Measurements from ENCODE around the gene TMEM178A. TPM values are rescaled to one million over a fixed set of nuclear protein-coding genes. Genes with fewer than 3 reads are reported as not detected.

Gene TMEM178A
- total RNA-seq (2012; rRNA removed) (0.18 and 0.28 TPM in 2 replicates), polyA plus RNA-seq (2012; rRNA removed) (1.1 and 1.8 TPM in 2 replicates), Bru-seq, nascent RNA (percentile 55 among the genes with signal in this experiment), BruChase-seq, experiment 1, labeled RNA remaining after a 6-hour chase (percentile 44 among the genes with signal in this experiment), BruChase-seq, experiment 2, labeled RNA remaining after a 2-hour chase (percentile 49 among the genes with signal in this experiment)
- 0.24 and 0.34 TPM in 2 replicates for polyA plus RNA-seq (2012; cell fraction: cytosol; rRNA removed)
- 20.8 and 51.8 TPM in 2 replicates for polyA plus RNA-seq (2012; cell fraction: nucleus; rRNA removed; ENCODE audit: low replicate concordance)
- long read RNA-seq, transcript TMEM178A-201 (4 exons, 1,662 nt) = major isoform, 11 of 15 reads
- long read RNA-seq, partial matches to known transcripts = 4 of 15 reads
- long read RNA-seq, other reads (novel, unspliced or antisense) = 0 of 15 reads

DNA sequence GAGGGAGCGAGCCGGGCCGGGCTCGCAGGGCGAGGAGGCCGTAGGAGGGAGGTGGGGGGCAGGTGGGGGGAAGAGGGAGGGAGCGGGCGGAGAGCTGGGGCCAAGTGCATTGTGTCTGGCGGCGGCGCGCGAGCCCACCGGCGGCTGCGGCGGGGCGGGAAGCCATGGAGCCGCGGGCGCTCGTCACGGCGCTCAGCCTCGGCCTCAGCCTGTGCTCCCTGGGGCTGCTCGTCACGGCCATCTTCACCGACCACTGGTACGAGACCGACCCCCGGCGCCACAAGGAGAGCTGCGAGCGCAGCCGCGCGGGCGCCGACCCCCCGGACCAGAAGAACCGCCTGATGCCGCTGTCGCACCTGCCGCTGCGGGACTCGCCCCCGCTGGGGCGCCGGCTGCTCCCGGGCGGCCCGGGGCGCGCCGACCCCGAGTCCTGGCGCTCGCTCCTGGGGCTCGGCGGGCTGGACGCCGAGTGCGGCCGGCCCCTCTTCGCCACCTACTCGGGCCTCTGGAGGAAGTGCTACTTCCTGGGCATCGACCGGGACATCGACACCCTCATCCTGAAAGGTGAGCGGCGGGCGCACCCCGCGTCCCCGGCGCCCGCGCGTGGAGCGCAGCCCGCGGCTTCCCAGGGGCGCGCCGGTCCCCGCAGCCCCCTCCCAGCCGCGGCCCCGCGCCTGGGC, at the start of gene TMEM178A:
Gene TMEM178A, plus strand, starts transcription at position 107 of the 680 bp plus-strand sequence. Its CDS starts 58 bp downstream, at position 165.
- dilution Hi-C loops (cut with HindIII; ENCODE audit: low sequenced_read_pairs, unreplicated experiment) (no loop called here), in situ Hi-C loops (cut with MboI; ENCODE audit: low sequenced_read_pairs) (no loop called here), intact Hi-C loops (cut with micrococcal nuclease) (no loop called here)
- no peak within 1 kb of the TSS for H4K8ac ChIP-seq (ENCODE audit: low read depth in 2 of 2, low read length in 2 of 2)
- no TSS peak for BruUV-seq (replicated peaks)
- H3K18ac ChIP-seq (ENCODE audit: low read depth, low read length) = no peak within 1 kb of the TSS
- peaks cover 2% of the 10 kb centered on the region; the same call in 1 of the 2 replicates for H3K9me3 ChIP-seq (ENCODE audit: control insufficient read depth, insufficient read depth, low read length)
- peaks cover 50% of the 10 kb centered on the region for H3K27me3 ChIP-seq (ENCODE audit: control insufficient read depth, insufficient read depth, low read length)
- H2BK20ac ChIP-seq (ENCODE audit: low read depth, low read length) = no peak within 1 kb of the TSS
- ChIA-PET POLR2A (ENCODE audit: unreplicated experiment) (no interaction called here), CTCF (no interaction called here)
- H3K4me1 ChIP-seq (ENCODE audit: control insufficient read depth, insufficient read depth, low read length) = peaks cover 7% of the 10 kb centered on the region
- H3K9me1 ChIP-seq (ENCODE audit: insufficient read depth, low read length) = no peaks in the 10 kb centered on the region
- no peak within 1 kb of the TSS for H3K9ac ChIP-seq (ENCODE audit: low read depth, low read length)
- no peak within 1 kb of the TSS for H2BK5ac ChIP-seq (ENCODE audit: low read depth, low read length, poor library complexity, severe bottlenecking)
- H3K56ac ChIP-seq (ENCODE audit: extremely low read depth, insufficient read depth, low read length) = no peak within 1 kb of the TSS
- no peak within 1 kb of the TSS for H2BK15ac ChIP-seq (ENCODE audit: low read depth, low read length)
- H3K14ac ChIP-seq (replicated peaks; ENCODE audit: low read depth, low read length) = no peak within 1 kb of the TSS
- H4K91ac ChIP-seq (ENCODE audit: insufficient read depth, low read depth, low read length) = no peak within 1 kb of the TSS
- H2AFZ ChIP-seq (replicated peaks; ENCODE audit: low read length, poor library complexity) = peak within 1 kb of the TSS; percentile 80
- peak within 1 kb of the TSS; percentile 10 for H3K4me3 ChIP-seq (ENCODE audit: insufficient read depth, low read depth, low read length)
- H3K4ac ChIP-seq (ENCODE audit: low read depth, low read length) = no peak within 1 kb of the TSS
- ATAC-seq (ENCODE audit: low read depth) = peak; percentile 40
- no peak within 1 kb of the TSS for H2AK5ac ChIP-seq (ENCODE audit: low read depth, low read length)
- H2BK120ac ChIP-seq (ENCODE audit: low read depth, low read length) = no peak within 1 kb of the TSS
- no peaks in the 10 kb centered on the region for H3K36me3 ChIP-seq (ENCODE audit: control insufficient read depth, insufficient read depth, low read length)
- peak within 1 kb of the TSS; percentile 76 for H3K4me2 ChIP-seq (ENCODE audit: low read depth, low read length)
- H4K5ac ChIP-seq (ENCODE audit: low read depth, low read length) = no peak within 1 kb of the TSS
- H3K23ac ChIP-seq (ENCODE audit: low read depth, low read length) = peak within 1 kb of the TSS; percentile 79
- DNase-seq = no peak
- H2AK9ac ChIP-seq (replicated peaks; ENCODE audit: low read depth, low read length, poor library complexity) = no peak within 1 kb of the TSS
- no peaks in the 10 kb centered on the region for H3K79me1 ChIP-seq (ENCODE audit: low read depth in 1 of 2, low read length in 2 of 2)
- 1% methylated on average over 34 of the region's 90 CpGs; no CpG with 5 or more reads in 1 of the 2 experiments for WGBS, 2 experiments (ENCODE audit: extremely low coverage in 2 of 2, insufficient read length in 1 of 2)
- no peaks in the 10 kb centered on the region for H4K20me1 ChIP-seq (ENCODE audit: insufficient read depth, low read length)
- no peak within 1 kb of the TSS for H3K27ac ChIP-seq (ENCODE audit: insufficient read depth, low read length)
- TF ChIP-seq, protein P1, sequence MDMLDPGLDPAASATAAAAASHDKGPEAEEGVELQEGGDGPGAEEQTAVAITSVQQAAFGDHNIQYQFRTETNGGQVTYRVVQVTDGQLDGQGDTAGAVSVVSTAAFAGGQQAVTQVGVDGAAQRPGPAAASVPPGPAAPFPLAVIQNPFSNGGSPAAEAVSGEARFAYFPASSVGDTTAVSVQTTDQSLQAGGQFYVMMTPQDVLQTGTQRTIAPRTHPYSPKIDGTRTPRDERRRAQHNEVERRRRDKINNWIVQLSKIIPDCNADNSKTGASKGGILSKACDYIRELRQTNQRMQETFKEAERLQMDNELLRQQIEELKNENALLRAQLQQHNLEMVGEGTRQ (IDR thresholded peaks at IDR 0.05; ENCODE audit: low read depth, low read length) = no peak
- TF ChIP-seq CEBPB (IDR thresholded peaks at IDR 0.05; ENCODE audit: low read depth, low read length) = no peak
- TF ChIP-seq RFX5 (IDR thresholded peaks at IDR 0.05; ENCODE audit: low read depth, low read length) = no peak
- no peak for TF ChIP-seq RCOR1 (IDR thresholded peaks at IDR 0.05; ENCODE audit: insufficient replicate concordance, low read length)
- TF ChIP-seq POLR2A (IDR thresholded peaks at IDR 0.05; ENCODE audit: low read depth, low read length) = no peak
- TF ChIP-seq, protein P2, sequence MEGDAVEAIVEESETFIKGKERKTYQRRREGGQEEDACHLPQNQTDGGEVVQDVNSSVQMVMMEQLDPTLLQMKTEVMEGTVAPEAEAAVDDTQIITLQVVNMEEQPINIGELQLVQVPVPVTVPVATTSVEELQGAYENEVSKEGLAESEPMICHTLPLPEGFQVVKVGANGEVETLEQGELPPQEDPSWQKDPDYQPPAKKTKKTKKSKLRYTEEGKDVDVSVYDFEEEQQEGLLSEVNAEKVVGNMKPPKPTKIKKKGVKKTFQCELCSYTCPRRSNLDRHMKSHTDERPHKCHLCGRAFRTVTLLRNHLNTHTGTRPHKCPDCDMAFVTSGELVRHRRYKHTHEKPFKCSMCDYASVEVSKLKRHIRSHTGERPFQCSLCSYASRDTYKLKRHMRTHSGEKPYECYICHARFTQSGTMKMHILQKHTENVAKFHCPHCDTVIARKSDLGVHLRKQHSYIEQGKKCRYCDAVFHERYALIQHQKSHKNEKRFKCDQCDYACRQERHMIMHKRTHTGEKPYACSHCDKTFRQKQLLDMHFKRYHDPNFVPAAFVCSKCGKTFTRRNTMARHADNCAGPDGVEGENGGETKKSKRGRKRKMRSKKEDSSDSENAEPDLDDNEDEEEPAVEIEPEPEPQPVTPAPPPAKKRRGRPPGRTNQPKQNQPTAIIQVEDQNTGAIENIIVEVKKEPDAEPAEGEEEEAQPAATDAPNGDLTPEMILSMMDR (conservative IDR thresholded peaks at IDR 0.05; ENCODE audit: low read depth, low read length) = no peak
- no peak for TF ChIP-seq CHD1 (IDR thresholded peaks at IDR 0.05; ENCODE audit: low read depth, low read length)
- TF ChIP-seq MAZ (IDR thresholded peaks at IDR 0.05; ENCODE audit: borderline replicate concordance, low read depth, low read length) = no peak
- no peak for TF ChIP-seq BHLHE40 (IDR thresholded peaks at IDR 0.05; ENCODE audit: low read depth, low read length)
- TF ChIP-seq MAFK (IDR thresholded peaks at IDR 0.05; ENCODE audit: low read depth, low read length) = no peak
- TF ChIP-seq FOS (IDR thresholded peaks at IDR 0.05; ENCODE audit: low read depth, low read length) = no peak
- TF ChIP-seq, protein P3, sequence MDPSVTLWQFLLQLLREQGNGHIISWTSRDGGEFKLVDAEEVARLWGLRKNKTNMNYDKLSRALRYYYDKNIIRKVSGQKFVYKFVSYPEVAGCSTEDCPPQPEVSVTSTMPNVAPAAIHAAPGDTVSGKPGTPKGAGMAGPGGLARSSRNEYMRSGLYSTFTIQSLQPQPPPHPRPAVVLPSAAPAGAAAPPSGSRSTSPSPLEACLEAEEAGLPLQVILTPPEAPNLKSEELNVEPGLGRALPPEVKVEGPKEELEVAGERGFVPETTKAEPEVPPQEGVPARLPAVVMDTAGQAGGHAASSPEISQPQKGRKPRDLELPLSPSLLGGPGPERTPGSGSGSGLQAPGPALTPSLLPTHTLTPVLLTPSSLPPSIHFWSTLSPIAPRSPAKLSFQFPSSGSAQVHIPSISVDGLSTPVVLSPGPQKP (IDR thresholded peaks at IDR 0.05; ENCODE audit: borderline replicate concordance, low read depth, low read length) = no peak
- TF ChIP-seq MXI1 (IDR thresholded peaks at IDR 0.05; ENCODE audit: borderline replicate concordance, low read depth, low read length) = no peak
- no peak for TF ChIP-seq RAD21 (IDR thresholded peaks at IDR 0.05; ENCODE audit: low read length)

All from IMR-90 (cell line).